Uterus (tissue), 4 donors: ENCODE results near the gene PEMT. TPM values are rescaled to one million over a fixed set of nuclear protein-coding genes. Genes with fewer than 3 reads are reported as not detected.

Experiments
- DNase-seq, 2 donors: peaks; one replicate each; pipeline ENCODE4 v3.0.0-alpha.2; 2019 to 2020
- H3K27ac ChIP-seq, 2 donors: fragments of 200-600 bp; sonication (generic); 1 replicate in 1 of 2; 2 replicates in 1 of 2; pipeline ENCODE4 v1.5.1; 2016 to 2018
- H3K27me3 ChIP-seq, 2 donors: fragments of 200-600 bp; sonication (generic); one replicate each; pipeline ENCODE4 v1.5.1; 2018 to 2019; ENCODE audit warnings: control low read depth in 1 of 2
- H3K36me3 ChIP-seq, 2 donors: fragments of 200-600 bp; sonication (generic); one replicate each; pipeline ENCODE4 v1.5.1; 2019; ENCODE audit warnings: control low read depth in 1 of 2
- H3K4me1 ChIP-seq, 2 donors: fragments of 200-600 bp; sonication (generic); one replicate each; pipeline ENCODE4 v1.5.1; 2018 to 2019; ENCODE audit warnings: control low read depth in 1 of 2
- H3K4me3 ChIP-seq, 2 donors: fragments of 200-600 bp; sonication (generic); 1 replicate in 1 of 2; 2 replicates in 1 of 2; pipeline ENCODE4 v1.5.1; 2018 to 2019; ENCODE audit warnings: mild to moderate bottlenecking in 1 of 2
- H3K9me3 ChIP-seq, 2 donors: fragments of 200-600 bp; sonication (generic); one replicate each; pipeline ENCODE4 v1.5.1; 2019; ENCODE audit warnings: control low read depth in 1 of 2
- POLR2A ChIP-seq, 2 donors: fragments of 450-650 bp; IDR thresholded peaks; one replicate each; pipeline ENCODE4 v1.6.1; 2016; ENCODE audit warnings: antibody characterized with exemption in 2 of 2, mild to moderate bottlenecking in 1 of 2, moderate library complexity in 1 of 2
- intact Hi-C: fragments of 100-400 bp; cut with DNase I; formaldehyde crosslinking; loops from one replicate; pipeline ENCODE4 v1.15.1; 2023; ENCODE audit warnings: low total_unique reads
- total RNA-seq, 4 donors: library from RNA; depleted of rRNA in 3 of 4; stranded (reverse); fragments of >200 nt in 3 of 4; gene quantifications; one replicate each; pipeline versions ENCODE4 v1.1.0 to v1.2.4, GENCODE V29; 2014 to 2023
- TF ChIP-seq, protein P1 (sequence below), 4 experiments: fragments of 200-600 bp in 2 of 4; fragments of 450-650 bp in 2 of 4; sonication (generic) in 2 of 4; IDR thresholded peaks; one replicate each; pipeline ENCODE4 v1.5.1; 2016 to 2019; ENCODE audit warnings: antibody characterized with exemption in 4 of 4, mild to moderate bottlenecking in 2 of 4, moderate library complexity in 1 of 4
- donor health status: DM: yes; HTN: yes; CAD: no.

Gene PEMT
- total RNA-seq, 4 donors from 2014 or later: 26.3 to 61.7 (median 32.2) TPM

DNA sequence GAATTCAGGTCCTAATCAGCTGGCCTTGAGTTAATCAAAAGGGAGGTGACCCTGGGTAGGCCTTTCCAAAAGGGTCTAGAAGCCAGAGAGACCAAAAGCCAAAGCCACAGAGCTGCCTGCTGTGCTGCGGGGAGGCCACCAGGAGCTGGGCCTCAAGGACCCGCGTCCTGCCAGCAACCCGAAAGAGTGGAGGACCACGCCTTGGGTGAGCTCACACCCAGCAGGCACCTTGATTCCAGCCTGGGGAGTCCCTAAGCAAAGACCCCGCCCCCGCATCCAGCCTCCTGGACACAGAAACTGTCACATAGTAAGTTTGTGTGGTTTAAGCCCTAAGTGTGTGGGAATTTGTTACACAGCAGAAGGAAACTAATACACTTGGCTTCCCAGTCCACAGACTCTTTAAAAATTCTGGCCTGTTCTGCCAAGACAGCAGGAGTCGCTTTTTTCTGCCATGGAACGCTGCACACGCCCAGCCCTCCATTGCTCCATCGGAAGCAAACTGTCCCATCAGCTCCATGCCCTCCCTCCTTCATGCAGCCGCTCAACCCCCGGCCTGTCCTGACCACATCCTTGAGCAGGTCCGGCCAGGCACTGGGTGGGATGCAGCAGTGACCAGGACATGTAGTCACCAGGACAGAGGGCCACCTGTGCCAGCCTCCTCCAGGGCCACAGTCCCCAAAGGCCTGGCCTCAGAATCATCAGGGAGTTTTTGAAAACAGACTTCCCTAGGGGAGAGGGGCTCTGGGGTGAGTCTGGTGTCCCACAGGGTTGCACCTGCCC, 74.4 kb downstream of the PEMT start:
- no peaks in the 10 kb centered on the region for H3K27me3 ChIP-seq
- no peaks in the 10 kb centered on the region for H3K4me1 ChIP-seq
- no peaks in the 10 kb centered on the region for H3K9me3 ChIP-seq
- no peak for DNase-seq
- no peak overlapping the region for H3K4me3 ChIP-seq
- TF ChIP-seq POLR2A (IDR thresholded peaks at IDR 0.05): no peak
- TF ChIP-seq, protein P1, sequence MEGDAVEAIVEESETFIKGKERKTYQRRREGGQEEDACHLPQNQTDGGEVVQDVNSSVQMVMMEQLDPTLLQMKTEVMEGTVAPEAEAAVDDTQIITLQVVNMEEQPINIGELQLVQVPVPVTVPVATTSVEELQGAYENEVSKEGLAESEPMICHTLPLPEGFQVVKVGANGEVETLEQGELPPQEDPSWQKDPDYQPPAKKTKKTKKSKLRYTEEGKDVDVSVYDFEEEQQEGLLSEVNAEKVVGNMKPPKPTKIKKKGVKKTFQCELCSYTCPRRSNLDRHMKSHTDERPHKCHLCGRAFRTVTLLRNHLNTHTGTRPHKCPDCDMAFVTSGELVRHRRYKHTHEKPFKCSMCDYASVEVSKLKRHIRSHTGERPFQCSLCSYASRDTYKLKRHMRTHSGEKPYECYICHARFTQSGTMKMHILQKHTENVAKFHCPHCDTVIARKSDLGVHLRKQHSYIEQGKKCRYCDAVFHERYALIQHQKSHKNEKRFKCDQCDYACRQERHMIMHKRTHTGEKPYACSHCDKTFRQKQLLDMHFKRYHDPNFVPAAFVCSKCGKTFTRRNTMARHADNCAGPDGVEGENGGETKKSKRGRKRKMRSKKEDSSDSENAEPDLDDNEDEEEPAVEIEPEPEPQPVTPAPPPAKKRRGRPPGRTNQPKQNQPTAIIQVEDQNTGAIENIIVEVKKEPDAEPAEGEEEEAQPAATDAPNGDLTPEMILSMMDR (IDR thresholded peaks at IDR 0.05): no peak
- no peak overlapping the region for H3K27ac ChIP-seq
- intact Hi-C loops: no loop called here
- no peaks in the 10 kb centered on the region for H3K36me3 ChIP-seq

DNA sequence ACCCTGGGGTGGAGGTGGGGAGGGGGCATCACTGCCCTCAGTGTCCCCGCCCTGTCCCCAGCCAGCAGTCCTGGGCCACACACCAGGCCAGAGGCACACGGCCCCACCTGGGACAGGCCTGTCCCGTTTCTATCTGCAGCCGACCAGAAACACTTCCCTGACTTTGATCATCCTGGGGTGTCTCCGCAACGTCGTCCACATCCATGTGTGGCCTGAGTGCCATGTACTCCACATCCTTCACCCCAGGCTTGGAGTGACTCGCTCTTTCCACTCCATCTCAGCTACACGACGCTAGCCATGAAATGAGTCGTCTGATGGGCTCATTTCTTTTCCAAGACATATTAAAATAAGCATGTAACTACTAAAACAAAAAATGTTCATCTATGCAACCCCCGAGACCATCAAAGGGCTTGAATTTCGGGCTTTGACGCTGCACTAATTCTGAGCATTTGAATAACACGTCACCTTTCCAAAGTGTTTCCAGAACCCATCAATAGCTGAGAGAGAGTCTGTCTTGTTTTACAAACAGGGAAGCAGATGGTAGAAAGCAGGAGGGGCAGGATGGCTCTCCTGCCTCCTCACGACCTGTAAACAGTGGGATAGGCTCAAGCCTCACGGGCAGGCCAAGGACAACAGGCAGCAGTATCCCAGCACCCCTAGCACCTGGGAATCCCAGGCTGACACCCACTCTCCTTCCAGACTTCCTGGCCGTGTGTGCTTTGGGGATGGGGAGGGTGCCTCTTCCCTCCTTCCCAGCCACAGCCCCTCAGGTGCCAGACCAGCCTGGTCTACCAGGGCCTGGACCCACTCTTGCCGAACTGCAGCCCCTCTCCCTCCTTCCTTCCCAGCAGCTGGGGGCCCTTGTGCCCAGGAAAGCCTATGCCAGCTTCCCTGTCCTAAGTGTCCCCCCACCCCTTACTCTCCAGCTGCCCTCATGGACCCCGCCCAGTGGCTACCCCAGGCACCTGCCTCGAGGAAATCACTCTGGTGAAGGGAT, 75.3 kb downstream of the PEMT start:
- Histone ChIP-seq H3K36me3 (no peaks in the 10 kb centered on the region), H3K27ac (no peak overlapping the region), H3K4me1 (no peaks in the 10 kb centered on the region), H3K4me3 (no peak overlapping the region), H3K9me3 (no peaks in the 10 kb centered on the region), H3K27me3 (no peaks in the 10 kb centered on the region)
- intact Hi-C loops: no loop called here
- no peak for TF ChIP-seq POLR2A (IDR thresholded peaks at IDR 0.05)
- TF ChIP-seq, protein P1 (IDR thresholded peaks at IDR 0.05): no peak
- DNase-seq: no peak

DNA sequence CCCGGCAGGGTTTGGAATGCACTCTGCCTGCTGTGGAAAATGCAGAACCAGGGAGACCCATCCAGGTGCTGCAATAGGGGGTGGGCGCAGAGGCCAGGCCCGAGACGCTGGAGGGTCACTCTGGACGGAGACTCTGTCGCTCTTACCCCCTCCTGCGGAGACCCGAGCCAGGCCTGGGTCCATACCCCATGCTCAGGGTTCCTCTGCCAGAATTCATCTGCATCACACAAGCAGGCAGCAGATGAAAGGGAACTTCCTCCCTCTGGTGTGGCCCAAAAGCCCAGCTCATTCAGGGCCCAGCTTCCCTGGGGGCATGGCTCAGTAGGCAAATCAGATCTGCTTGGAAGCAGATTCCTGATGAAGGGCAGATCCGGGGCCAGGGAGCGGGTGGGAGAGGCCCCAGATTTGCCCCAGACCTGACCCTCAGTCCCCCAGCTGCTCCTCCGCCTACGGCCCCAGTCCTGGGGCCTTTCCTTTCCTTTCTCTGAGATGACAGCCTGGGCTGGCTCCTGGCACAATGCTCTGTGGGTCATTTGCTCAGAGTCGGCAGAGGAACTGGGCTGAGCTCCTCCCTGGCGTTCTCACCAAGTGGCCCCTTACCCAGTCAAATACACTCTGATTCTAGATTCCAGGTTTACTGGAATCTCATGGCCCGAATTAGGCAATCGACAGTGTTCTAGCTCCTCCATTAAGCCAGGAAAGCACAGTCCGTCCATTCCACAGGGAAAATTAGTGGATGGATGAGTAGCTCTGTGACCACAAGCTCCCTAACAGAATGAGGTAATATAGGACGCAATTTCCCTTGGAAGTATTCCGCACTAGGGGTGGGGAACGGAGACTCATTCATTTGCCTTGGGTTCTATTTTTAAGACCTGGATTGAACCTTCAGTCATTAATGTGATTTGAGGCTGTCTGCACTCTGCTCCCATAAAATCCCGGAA, 76.2 kb downstream of the PEMT start:
- Histone ChIP-seq H3K27me3 (no peaks in the 10 kb centered on the region), H3K27ac (no peak overlapping the region), H3K4me1 (no peaks in the 10 kb centered on the region), H3K36me3 (no peaks in the 10 kb centered on the region), H3K9me3 (no peaks in the 10 kb centered on the region), H3K4me3 (no peak overlapping the region)
- TF ChIP-seq POLR2A (IDR thresholded peaks at IDR 0.05): no peak
- TF ChIP-seq, protein P1 (IDR thresholded peaks at IDR 0.05): no peak
- no peak for DNase-seq
- intact Hi-C loops: no loop called here

DNA sequence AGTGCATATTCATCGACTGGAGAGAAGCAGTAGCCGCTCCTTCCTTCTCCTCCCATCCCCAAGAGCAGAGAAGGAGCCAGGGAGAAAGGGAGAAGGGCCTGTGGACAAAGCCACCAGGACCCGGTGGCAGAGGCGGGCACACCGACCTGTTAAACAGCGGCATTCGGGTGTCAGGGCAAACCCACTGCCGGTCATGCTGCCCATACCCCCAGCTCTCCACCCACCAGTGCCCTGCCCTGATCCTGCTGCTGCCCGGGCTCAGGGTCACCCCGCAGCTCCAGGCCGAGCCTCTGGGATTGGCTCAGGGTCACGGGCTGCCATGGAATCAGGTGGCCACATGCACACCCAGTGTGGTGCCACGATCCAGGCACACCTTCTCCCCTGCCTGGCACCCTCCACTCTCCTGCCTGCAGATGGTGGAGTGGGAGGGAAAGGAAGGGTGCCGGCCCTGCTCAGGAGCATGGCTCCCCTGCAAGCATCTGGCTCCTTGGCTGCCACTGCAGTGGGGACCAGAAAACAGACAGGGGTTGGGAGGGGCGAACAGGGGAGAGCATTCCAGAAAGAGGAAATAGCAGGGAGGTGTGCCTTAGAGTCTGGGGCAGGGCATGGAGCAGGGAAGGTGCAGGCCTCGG, 77.0 kb downstream of the PEMT start:
- intact Hi-C loops: no loop called here
- Histone ChIP-seq H3K36me3 (no peaks in the 10 kb centered on the region), H3K4me1 (no peaks in the 10 kb centered on the region), H3K9me3 (no peaks in the 10 kb centered on the region), H3K27ac (no peak overlapping the region), H3K4me3 (no peak overlapping the region), H3K27me3 (no peaks in the 10 kb centered on the region)
- no peak for TF ChIP-seq POLR2A (IDR thresholded peaks at IDR 0.05)
- TF ChIP-seq, protein P1 (IDR thresholded peaks at IDR 0.05): no peak
- no peak for DNase-seq
